PC-3 (cell line): ENCODE measurements around the gene CLEC16A. TPM values are rescaled to one million over a fixed set of nuclear protein-coding genes. Genes with fewer than 3 reads are reported as not detected.

Experiments used
- ATAC-seq: fragments of 200-7000 bp; cut with Tn5 transposase; 2 replicates; pipeline ENCODE4 v1.9.1; 2020; ENCODE audit warnings: mild to moderate bottlenecking, moderate library complexity
- BruUV-seq: library from RNA; stranded (reverse); fragments of 400-500 nt; replicated peaks from 2 replicates; lab custom pipeline; 2021; lab: Mats Ljungman, UMichigan
- CTCF ChIA-PET: fragments of 300-600 bp; sonication (Branson Sonifier 250); formaldehyde crosslinking; loops from one replicate; lab custom pipeline; 2022; ENCODE audit warnings: antibody characterized with exemption; lab: Charles Lee
- POLR2A ChIA-PET: fragments of 300-600 bp; sonication (Branson Sonifier 250); formaldehyde crosslinking; loops from one replicate; lab custom pipeline; 2022; ENCODE audit warnings: antibody characterized with exemption; ENCODE audit not compliant: unreplicated experiment; lab: Charles Lee
- DNase-seq: peaks from one replicate; pipeline ENCODE4 v3.0.0-alpha.2; 2015
- H2AFZ ChIP-seq: fragments of 300-600 bp; sonication (generic); 2 replicates; pipeline ENCODE4 v1.6.0; 2016; ENCODE audit warnings: antibody characterized with exemption, low read length
- H3F3A ChIP-seq: fragments of 300-600 bp; sonication (generic); one replicate; pipeline ENCODE4 v1.6.0; 2017; ENCODE audit warnings: antibody characterized with exemption, low read length, control low read depth, mild to moderate bottlenecking; ENCODE audit not compliant: unreplicated experiment
- H3K27ac ChIP-seq: fragments of 300-600 bp; sonication (generic); 2 replicates; pipeline ENCODE4 v1.5.1; 2016; ENCODE audit warnings: mild to moderate bottlenecking, low read length
- H3K27me3 ChIP-seq: fragments of 300-600 bp; sonication (generic); 2 replicates; pipeline ENCODE4 v1.6.1; 2016; ENCODE audit warnings: low read length, mixed read lengths
- H3K36me3 ChIP-seq: fragments of 300-600 bp; sonication (generic); 2 replicates; pipeline ENCODE4 v1.6.1; 2016; ENCODE audit warnings: low read depth, mixed run types, low read length, mixed read lengths
- H3K4me1 ChIP-seq: fragments of 300-600 bp; sonication (generic); 2 replicates; pipeline ENCODE4 v1.5.1; 2016; ENCODE audit warnings: low read length; ENCODE audit not compliant: insufficient read depth
- H3K4me2 ChIP-seq: fragments of 300-600 bp; sonication (generic); 2 replicates; pipeline ENCODE4 v1.6.0; 2016; ENCODE audit warnings: low read length
- H3K4me3 ChIP-seq: fragments of 300-600 bp; sonication (generic); 2 replicates; pipeline ENCODE4 v1.5.1; 2016; ENCODE audit warnings: mild to moderate bottlenecking, low read length, mixed read lengths
- H3K79me2 ChIP-seq: fragments of 300-600 bp; sonication (generic); 2 replicates; pipeline ENCODE4 v1.6.1; 2017; ENCODE audit warnings: low read length, mixed read lengths
- H3K9ac ChIP-seq: fragments of 300-600 bp; sonication (generic); 2 replicates; pipeline ENCODE4 v1.6.0; 2016; ENCODE audit warnings: mild to moderate bottlenecking, low read length
- H3K9me2 ChIP-seq: fragments of 300-600 bp; sonication (generic); replicated peaks from 2 replicates; pipeline ENCODE4 v1.6.1; 2016; ENCODE audit warnings: mixed run types, low read length, mixed read lengths
- H3K9me3 ChIP-seq: fragments of 300-600 bp; sonication (generic); 2 replicates; pipeline ENCODE4 v1.6.1; 2016; ENCODE audit warnings: low read length, mixed read lengths
- H4K20me1 ChIP-seq: fragments of 300-600 bp; sonication (generic); 2 replicates; pipeline ENCODE4 v1.6.1; 2016; ENCODE audit warnings: low read length, mixed read lengths
- CTCF ChIP-seq: fragments of 300-600 bp; sonication (generic); conservative IDR thresholded peaks from 2 replicates; pipeline ENCODE4 v1.5.1; 2017; ENCODE audit warnings: antibody characterized with exemption, low read depth, mild to moderate bottlenecking, low read length
- EZH2 ChIP-seq: fragments of 300-600 bp; sonication (generic); IDR thresholded peaks from one replicate; pipeline ENCODE4 v1.6.1; 2017; ENCODE audit warnings: antibody characterized with exemption, mild to moderate bottlenecking, low read length; ENCODE audit not compliant: unreplicated experiment
- EZH2phosphoT487 ChIP-seq: fragments of 300-600 bp; sonication (generic); IDR thresholded peaks from 2 replicates; pipeline ENCODE4 v1.6.1; 2018; ENCODE audit warnings: mild to moderate bottlenecking, antibody characterized with exemption, low read length, borderline replicate concordance
- intact Hi-C: fragments of 100-400 bp; cut with micrococcal nuclease; formaldehyde crosslinking; loops from 2 replicates; pipeline ENCODE4 v1.9.0; 2023
- total RNA-seq: library from RNA; depleted of rRNA; stranded (reverse); fragments of >200 nt; gene quantifications from 2 replicates; pipeline ENCODE4 v1.2.3, GENCODE V29; 2014

The CLEC16A gene
- total RNA-seq, 1 experiment from 2014 or later = 9.5 TPM

GRCh38 chr16:11170201-11170600 lies 225.8 kb downstream of the CLEC16A start:
- H3K4me3 ChIP-seq = no peak overlapping the region
- no peaks in the 10 kb centered on the region for H3K9me2 ChIP-seq
- H3K27me3 ChIP-seq = no peaks in the 10 kb centered on the region
- BruUV-seq = no TSS peak
- no peaks in the 10 kb centered on the region for H3F3A ChIP-seq
- no peaks in the 10 kb centered on the region for H3K79me2 ChIP-seq
- H3K9me3 ChIP-seq = no peaks in the 10 kb centered on the region
- H3K4me1 ChIP-seq = peaks cover 4% of the 10 kb centered on the region; the same call in 1 of the 2 replicates
- intact Hi-C loops = no loop called here
- H2AFZ ChIP-seq = no peak overlapping the region
- TF ChIP-seq EZH2 (no peak), CTCF (no peak), EZH2phosphoT487 (no peak)
- H3K4me2 ChIP-seq = no peak overlapping the region
- ChIA-PET POLR2A (no interaction called here), CTCF (no interaction called here)
- no peaks in the 10 kb centered on the region for H4K20me1 ChIP-seq
- no peak overlapping the region for H3K27ac ChIP-seq
- H3K9ac ChIP-seq = no peak overlapping the region
- no peak for DNase-seq
- H3K36me3 ChIP-seq = no peaks in the 10 kb centered on the region
- ATAC-seq = no peak

GRCh38 chr16:11170696-11171447 lies 226.5 kb downstream of the CLEC16A start:
- TF ChIP-seq CTCF (no peak), EZH2phosphoT487 (no peak)
- no peak overlapping the region for H3K27ac ChIP-seq
- H3K27me3 ChIP-seq = no peaks in the 10 kb centered on the region
- no TSS peak for BruUV-seq
- H3K4me3 ChIP-seq = no peak overlapping the region
- no peak overlapping the region for H3K4me2 ChIP-seq
- ATAC-seq = no peak
- H3K9me3 ChIP-seq = no peaks in the 10 kb centered on the region
- H3K9ac ChIP-seq = no peak overlapping the region
- CTCF ChIA-PET = no interaction called here
- H2AFZ ChIP-seq = no peak overlapping the region
- peaks cover 4% of the 10 kb centered on the region; the same call in 1 of the 2 replicates for H3K4me1 ChIP-seq
- H3K9me2 ChIP-seq = no peaks in the 10 kb centered on the region
- no peaks in the 10 kb centered on the region for H4K20me1 ChIP-seq
- H3K79me2 ChIP-seq = no peaks in the 10 kb centered on the region
- DNase-seq = no peak
- POLR2A ChIA-PET = no interaction called here
- intact Hi-C loops = no loop called here
- no peaks in the 10 kb centered on the region for H3F3A ChIP-seq
- H3K36me3 ChIP-seq = no peaks in the 10 kb centered on the region

GRCh38 chr16:11171448-11171709 lies 227.0 kb downstream of the CLEC16A start:
- CTCF ChIA-PET = no interaction called here

More at GRCh38 chr16:11171448-11171709, 227.0 kb downstream of the CLEC16A start:
- Histone ChIP-seq H3K9me3 (no peaks in the 10 kb centered on the region), H3K4me2 (no peak overlapping the region), H3K36me3 (no peaks in the 10 kb centered on the region), H3K4me1 (peaks cover 4% of the 10 kb centered on the region; the same call in 1 of the 2 replicates), H3K4me3 (no peak overlapping the region), H3K27me3 (no peaks in the 10 kb centered on the region), H3F3A (no peaks in the 10 kb centered on the region), H3K9ac (no peak overlapping the region), H3K79me2 (no peaks in the 10 kb centered on the region), H2AFZ (no peak overlapping the region), H4K20me1 (no peaks in the 10 kb centered on the region), H3K27ac (no peak overlapping the region), H3K9me2 (no peaks in the 10 kb centered on the region)
- TF ChIP-seq EZH2 (no peak), CTCF (no peak), EZH2phosphoT487 (no peak)
- ATAC-seq = no peak
- intact Hi-C loops = no loop called here
- DNase-seq = no peak
- no TSS peak for BruUV-seq
- POLR2A ChIA-PET = no interaction called here
